GDM1 (cell line): ENCODE data around the gene NAALADL2.

Experiments
- DNase-seq: peaks from one replicate; lab custom pipeline; 2025; lab: John Stamatoyannopoulos, UW

NAALADL2 gene

GRCh38 chr3:174859114-174859735 is at the start of gene NAALADL2:
TSS of gene NAALADL2 (plus strand) at chr3:174859334.
- DNase-seq, result no peak

GRCh38 chr3:174810254-174810653 is 48.9 kb upstream of the NAALADL2 start:
- no peak for DNase-seq

GRCh38 chr3:174812172-174812862 is 46.8 kb upstream of the NAALADL2 start:
- no peak for DNase-seq

GRCh38 chr3:174815750-174816149 is 43.4 kb upstream of the NAALADL2 start:
- no peak for DNase-seq

GRCh38 chr3:174820885-174821284 is 38.2 kb upstream of the NAALADL2 start:
- DNase-seq, result no peak

GRCh38 chr3:174821477-174821876 is 37.7 kb upstream of the NAALADL2 start:
- DNase-seq, result no peak

- no peak for DNase-seq
Observed at GRCh38 chr3:174822320-174822719, 36.8 kb upstream of the NAALADL2 start.

- DNase-seq, result no peak
Observed at GRCh38 chr3:174826069-174826468, 33.1 kb upstream of the NAALADL2 start.

GRCh38 chr3:174844746-174845145 is 14.4 kb upstream of the NAALADL2 start:
- no peak for DNase-seq

GRCh38 chr3:174846055-174846454 is 13.1 kb upstream of the NAALADL2 start:
- no peak for DNase-seq

- DNase-seq, result no peak
Observed at GRCh38 chr3:174854987-174855386, 4.1 kb upstream of the NAALADL2 start.

GRCh38 chr3:174857301-174857700 is 1.8 kb upstream of the NAALADL2 start:
- no peak for DNase-seq

GRCh38 chr3:174858353-174858752 is 781 bp upstream of the NAALADL2 start:
- no peak for DNase-seq

GRCh38 chr3:174859756-174860155 is 622 bp downstream of the NAALADL2 start:
- DNase-seq, result no peak

GRCh38 chr3:174862101-174862500 is 3.0 kb downstream of the NAALADL2 start:
- DNase-seq, result no peak

- no peak for DNase-seq
Observed at GRCh38 chr3:174862666-174863065, 3.5 kb downstream of the NAALADL2 start.

- no peak for DNase-seq
Observed at GRCh38 chr3:174863488-174863887, 4.4 kb downstream of the NAALADL2 start.

- DNase-seq, result no peak
Observed at GRCh38 chr3:174869448-174869847, 10.3 kb downstream of the NAALADL2 start.

GRCh38 chr3:174873832-174874657 is 14.9 kb downstream of the NAALADL2 start:
- no peak for DNase-seq

GRCh38 chr3:174882789-174883188 is 23.7 kb downstream of the NAALADL2 start:
- DNase-seq, result no peak

GRCh38 chr3:174883881-174884675 is 24.9 kb downstream of the NAALADL2 start:
- no peak for DNase-seq
